Pons (tissue), 1 donor: ENCODE results near the gene TPCN1.
A peak's percentile ranks its signal among the peaks of the same experiment; 100 is the strongest.

Source experiments
- DNase-seq: peaks from one replicate; pipeline ENCODE4 v3.0.0-alpha.2; 2016; ENCODE audit warnings: low spot score

TPCN1 gene

GRCh38 chr12:113262710-113263109 is 41.4 kb downstream of the TPCN1 start:
- no peak for DNase-seq

GRCh38 chr12:113263431-113263963 is 42.2 kb downstream of the TPCN1 start:
- no peak for DNase-seq

- no peak for DNase-seq
Observed at GRCh38 chr12:113266106-113266895, 45.0 kb downstream of the TPCN1 start.

GRCh38 chr12:113267621-113268020 is 46.4 kb downstream of the TPCN1 start:
- no peak for DNase-seq

- no peak for DNase-seq
Observed at GRCh38 chr12:113268136-113268535, 46.9 kb downstream of the TPCN1 start.

GRCh38 chr12:113268621-113269020 is 47.4 kb downstream of the TPCN1 start:
- no peak for DNase-seq

- DNase-seq = no peak
Observed at GRCh38 chr12:113269257-113269943, 48.1 kb downstream of the TPCN1 start.

- DNase-seq = no peak
Observed at GRCh38 chr12:113270709-113271009, 49.4 kb downstream of the TPCN1 start.

- peak; percentile 12 for DNase-seq
Observed at GRCh38 chr12:113271466-113271852, 50.2 kb downstream of the TPCN1 start.

- DNase-seq = peak; percentile 75
Observed at GRCh38 chr12:113271853-113272561, 50.7 kb downstream of the TPCN1 start.

GRCh38 chr12:113273053-113273725 is 51.9 kb downstream of the TPCN1 start:
- DNase-seq = no peak

- no peak for DNase-seq
Observed at GRCh38 chr12:113274848-113275247, 53.6 kb downstream of the TPCN1 start.

- no peak for DNase-seq
Observed at GRCh38 chr12:113276306-113276705, 55.0 kb downstream of the TPCN1 start.

GRCh38 chr12:113276946-113277500 is 55.8 kb downstream of the TPCN1 start:
- no peak for DNase-seq

GRCh38 chr12:113277511-113277910 is 56.2 kb downstream of the TPCN1 start:
- DNase-seq = no peak

- no peak for DNase-seq
Observed at GRCh38 chr12:113278141-113278540, 56.9 kb downstream of the TPCN1 start.

GRCh38 chr12:113278633-113279032 is 57.4 kb downstream of the TPCN1 start:
- no peak for DNase-seq

GRCh38 chr12:113284751-113285150 is 63.5 kb downstream of the TPCN1 start:
- DNase-seq = no peak

GRCh38 chr12:113285679-113286610 is 64.7 kb downstream of the TPCN1 start:
- no peak for DNase-seq

- DNase-seq = no peak
Observed at GRCh38 chr12:113286712-113287111, 65.4 kb downstream of the TPCN1 start.
